ENCODE measurements around the gene PREP.

- no peak for TF ChIP-seq CTCF (IDR thresholded peaks at IDR 0.05)
- no peak for TF ChIP-seq POLR2A (IDR thresholded peaks at IDR 0.05)
Measured at GRCh38 chr6:105313211-105313610, 89.7 kb downstream of the PREP start.

Measured in testis (tissue), 2 donors.